Upper lobe of right lung (tissue), 1 donor: ENCODE data around the gene FCRL4. TPM values are rescaled to one million over a fixed set of nuclear protein-coding genes. Genes with fewer than 3 reads are reported as not detected.

ENCODE experiments used
- ATAC-seq: fragments of 200-7000 bp; cut with Tn5 transposase; one replicate; pipeline ENCODE4 v1.9.1; 2020; ENCODE audit warnings: mild to moderate bottlenecking, moderate library complexity
- DNase-seq: peaks from one replicate; pipeline ENCODE4 v3.0.0-alpha.2; 2020
- H3K27ac ChIP-seq: fragments of 200-600 bp; one replicate; pipeline ENCODE4 v1.8.0; 2022
- H3K27me3 ChIP-seq: fragments of 200-600 bp; one replicate; pipeline ENCODE4 v1.8.0; 2022; ENCODE audit warnings: mild to moderate bottlenecking
- H3K36me3 ChIP-seq: fragments of 200-600 bp; one replicate; pipeline ENCODE4 v1.8.0; 2022
- H3K4me1 ChIP-seq: fragments of 200-600 bp; one replicate; pipeline ENCODE4 v1.8.0; 2022
- H3K4me3 ChIP-seq: fragments of 200-600 bp; one replicate; pipeline ENCODE4 v1.8.0; 2022; ENCODE audit warnings: mild to moderate bottlenecking
- H3K9me3 ChIP-seq: fragments of 200-600 bp; one replicate; pipeline ENCODE4 v1.8.0; 2022
- intact Hi-C: fragments of 100-400 bp; cut with DNase I; formaldehyde crosslinking; loops from one replicate; pipeline ENCODE4 v1.11.0; 2022
- total RNA-seq: library from RNA; stranded (reverse); fragmentation: NEBNext Ultra II Directional; extraction: Animal tissue kit (Norgen Biotek cat#: 25700); gene quantifications from one replicate; pipeline ENCODE4 v1.2.1, GENCODE V29; 2021
- TF ChIP-seq, protein P1 (sequence below): fragments of 200-600 bp; IDR thresholded peaks from one replicate; pipeline ENCODE4 v1.8.0; 2022; ENCODE audit warnings: antibody characterized with exemption
- donor health status: DM: no; HTN: yes; CAD: no; lungs with severe emphysema.

FCRL4 gene
- total RNA-seq, 1 donor from 2014 or later, result not detected

DNA sequence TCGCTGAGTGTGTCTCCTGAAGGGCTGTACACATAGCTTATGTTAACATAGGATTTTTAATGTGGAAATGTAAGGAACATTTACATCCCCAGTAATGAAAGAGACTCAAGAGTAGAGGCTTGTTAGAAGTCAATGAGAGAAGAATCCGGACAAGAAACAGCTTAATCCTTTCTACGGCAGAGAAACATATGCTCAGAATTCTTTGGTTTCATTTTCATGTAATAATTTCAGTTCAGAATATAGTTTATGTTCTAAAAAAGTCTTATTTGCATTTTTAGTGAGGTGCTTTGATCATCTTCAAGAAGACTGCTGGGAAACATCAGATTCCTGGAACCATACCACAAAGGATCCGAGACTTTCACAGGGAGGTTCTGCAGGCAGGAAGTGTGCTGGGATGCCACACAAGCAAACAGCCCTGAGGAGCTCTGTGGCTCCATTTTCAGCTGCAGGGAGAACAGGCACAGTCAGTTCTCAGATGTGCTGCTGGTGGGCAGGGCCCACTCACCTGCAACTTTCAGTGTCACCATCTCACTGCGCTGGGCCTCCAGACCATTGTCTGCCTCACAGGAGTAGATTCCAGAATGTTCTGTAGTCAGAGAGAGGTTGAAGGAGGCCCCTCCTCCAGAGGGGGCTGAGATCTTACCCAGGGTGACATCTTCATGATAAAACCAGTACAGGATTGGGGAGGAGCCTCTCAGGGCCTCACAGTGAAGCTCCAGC lies 74.0 kb downstream of the FCRL4 start:
- Histone ChIP-seq H3K27me3 (no peaks in the 10 kb centered on the region), H3K9me3 (no peaks in the 10 kb centered on the region), H3K4me3 (no peak overlapping the region), H3K4me1 (no peaks in the 10 kb centered on the region), H3K36me3 (no peaks in the 10 kb centered on the region), H3K27ac (no peak overlapping the region)
- no peak for DNase-seq
- ATAC-seq, result no peak
- TF ChIP-seq, protein P1, sequence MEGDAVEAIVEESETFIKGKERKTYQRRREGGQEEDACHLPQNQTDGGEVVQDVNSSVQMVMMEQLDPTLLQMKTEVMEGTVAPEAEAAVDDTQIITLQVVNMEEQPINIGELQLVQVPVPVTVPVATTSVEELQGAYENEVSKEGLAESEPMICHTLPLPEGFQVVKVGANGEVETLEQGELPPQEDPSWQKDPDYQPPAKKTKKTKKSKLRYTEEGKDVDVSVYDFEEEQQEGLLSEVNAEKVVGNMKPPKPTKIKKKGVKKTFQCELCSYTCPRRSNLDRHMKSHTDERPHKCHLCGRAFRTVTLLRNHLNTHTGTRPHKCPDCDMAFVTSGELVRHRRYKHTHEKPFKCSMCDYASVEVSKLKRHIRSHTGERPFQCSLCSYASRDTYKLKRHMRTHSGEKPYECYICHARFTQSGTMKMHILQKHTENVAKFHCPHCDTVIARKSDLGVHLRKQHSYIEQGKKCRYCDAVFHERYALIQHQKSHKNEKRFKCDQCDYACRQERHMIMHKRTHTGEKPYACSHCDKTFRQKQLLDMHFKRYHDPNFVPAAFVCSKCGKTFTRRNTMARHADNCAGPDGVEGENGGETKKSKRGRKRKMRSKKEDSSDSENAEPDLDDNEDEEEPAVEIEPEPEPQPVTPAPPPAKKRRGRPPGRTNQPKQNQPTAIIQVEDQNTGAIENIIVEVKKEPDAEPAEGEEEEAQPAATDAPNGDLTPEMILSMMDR, result no peak
- intact Hi-C loops, result no loop called here

Other genes with a start within 250 kb of the FCRL4 start
- 0.93 TPM for gene FCRL5, start 45.6 kb downstream of the FCRL4 start, total RNA-seq
- gene FCRL3, start 102.7 kb upstream of the FCRL4 start, total RNA-seq, result 0.67 TPM
- 0.20 TPM for gene FCRL2, start 179.0 kb upstream of the FCRL4 start, total RNA-seq
- 1.4 TPM for gene FCRL1, start 222.0 kb upstream of the FCRL4 start, total RNA-seq
- 0.93 TPM for gene CD5L, start 243.7 kb upstream of the FCRL4 start, total RNA-seq